Measurements from ENCODE around the gene ESR1.
"Not testable (repeated sequence)": the region's sequence is repeated elsewhere in the genome, so short reads cannot be mapped to it uniquely, and the experiment has no call there.

Gene ESR1

GRCh38 chr6:151998784-151999183, 191.3 kb downstream of the ESR1 start:
- DNase-seq: no peak

- no peak for DNase-seq
Observed at GRCh38 chr6:151999194-151999593, 191.7 kb downstream of the ESR1 start.

GRCh38 chr6:152001408-152001807, 193.9 kb downstream of the ESR1 start:
- no peak for DNase-seq

GRCh38 chr6:152002306-152002705, 194.8 kb downstream of the ESR1 start:
- DNase-seq: no peak

- no peak for DNase-seq
Observed at GRCh38 chr6:152004036-152004566, 196.6 kb downstream of the ESR1 start.

- no peak for DNase-seq
Observed at GRCh38 chr6:152004896-152005295, 197.4 kb downstream of the ESR1 start.

- no peak for DNase-seq
Observed at GRCh38 chr6:152008779-152009178, 201.3 kb downstream of the ESR1 start.

GRCh38 chr6:152012227-152012626, 204.7 kb downstream of the ESR1 start:
- no peak for DNase-seq

- DNase-seq: no peak
Observed at GRCh38 chr6:152018876-152019275, 211.4 kb downstream of the ESR1 start.

- no peak for DNase-seq
Observed at GRCh38 chr6:152022303-152022702, 214.8 kb downstream of the ESR1 start.

- no peak for DNase-seq
Observed at GRCh38 chr6:152023613-152024012, 216.1 kb downstream of the ESR1 start.

GRCh38 chr6:152026291-152026690, 218.8 kb downstream of the ESR1 start:
- no peak for DNase-seq

GRCh38 chr6:152026744-152027143, 219.3 kb downstream of the ESR1 start:
- not testable (repeated sequence) for DNase-seq

- DNase-seq: not testable (repeated sequence)
Observed at GRCh38 chr6:152033765-152034164, 226.3 kb downstream of the ESR1 start.

GRCh38 chr6:152034631-152035030, 227.1 kb downstream of the ESR1 start:
- no peak for DNase-seq

- DNase-seq: no peak
Observed at GRCh38 chr6:152046118-152046517, 238.6 kb downstream of the ESR1 start.

GRCh38 chr6:152048921-152049320, 241.4 kb downstream of the ESR1 start:
- DNase-seq: no peak

GRCh38 chr6:152049502-152049901, 242.0 kb downstream of the ESR1 start:
- no peak for DNase-seq

- peak; percentile 4 for DNase-seq
Observed at GRCh38 chr6:152050451-152051195, 243.1 kb downstream of the ESR1 start.

GRCh38 chr6:152052061-152052460, 244.6 kb downstream of the ESR1 start:
- no peak for DNase-seq

GRCh38 chr6:152053332-152053731, 245.8 kb downstream of the ESR1 start:
- DNase-seq: no peak

GRCh38 chr6:152054441-152054840, 247.0 kb downstream of the ESR1 start:
- no peak for DNase-seq

GRCh38 chr6:152055517-152055916, 248.0 kb downstream of the ESR1 start:
- no peak for DNase-seq

GRCh38 chr6:152057832-152058498, 250.5 kb downstream of the ESR1 start:
- no peak for DNase-seq

Data from amniotic stem cell (primary cell).